Right lobe of liver (tissue), 6 donors: ENCODE data around the gene MFSD12. TPM values are rescaled to one million over a fixed set of nuclear protein-coding genes. Genes with fewer than 3 reads are reported as not detected.
"Not testable (repeated sequence)": the region's sequence is repeated elsewhere in the genome, so short reads cannot be mapped to it uniquely, and the experiment has no call there.

Experiments
- ATAC-seq, 4 donors: fragments of 200-7000 bp; cut with Tn5 transposase; one replicate each; pipeline ENCODE4 v1.9.1; 2020; ENCODE audit warnings: mild to moderate bottlenecking in 4 of 4, moderate library complexity in 4 of 4
- DNase-seq, 3 donors: peaks; one replicate each; pipeline ENCODE4 v3.0.0-alpha.2; 2020
- H3K27ac ChIP-seq, 3 donors: fragments of 200-600 bp; one replicate each; pipeline ENCODE4 v1.8.0; 2022
- H3K27me3 ChIP-seq, 2 donors: fragments of 200-600 bp; one replicate each; pipeline ENCODE4 v1.8.0; 2022
- H3K36me3 ChIP-seq, 4 donors: fragments of 200-600 bp; sonication (generic) in 1 of 4; one replicate each; pipeline versions ENCODE4 v1.5.1 to v1.8.0; 2017 to 2022; ENCODE audit warnings: control low read depth in 1 of 4
- H3K4me1 ChIP-seq, 4 donors: fragments of 200-600 bp; sonication (generic) in 1 of 4; one replicate each; pipeline versions ENCODE4 v1.5.1 to v1.8.0; 2017 to 2022; ENCODE audit warnings: control low read depth in 1 of 4
- H3K4me3 ChIP-seq, 3 donors: fragments of 200-600 bp; one replicate each; pipeline ENCODE4 v1.8.0; 2022
- H3K9me3 ChIP-seq, 4 donors: fragments of 200-600 bp; sonication (generic) in 1 of 4; one replicate each; pipeline versions ENCODE4 v1.5.1 to v1.8.0; 2017 to 2022; ENCODE audit warnings: control low read depth in 1 of 4
- POLR2A ChIP-seq: fragments of 450-650 bp; IDR thresholded peaks from one replicate; pipeline ENCODE4 v1.6.1; 2017; ENCODE audit warnings: antibody characterized with exemption, mild to moderate bottlenecking
- WGBS: methylation state at CpG from one replicate; pipeline ENCODE4 v1.1.6; 2018; ENCODE audit warnings: low coverage, low lambda C conversion rate; ENCODE audit not compliant: insufficient coverage; ENCODE audit errors: missing lambda C conversion rate; 5-methylcytosine and 5-hydroxymethylcytosine counted together
- intact Hi-C, 2 donors: fragments of 100-400 bp; cut with DNase I; formaldehyde crosslinking; loops; one replicate each; pipeline versions ENCODE4 v1.11.2 to v1.14.1; 2022
- total RNA-seq, 6 experiments: library from RNA; depleted of rRNA in 2 of 6; stranded (reverse); fragments of >200 nt in 2 of 6; fragmentation: NEBNext Ultra II Directional in 3 of 6; extraction: Animal tissue kit (Norgen Biotek cat#: 25700) in 3 of 6; gene quantifications; one replicate each; pipeline versions ENCODE4 v1.1.0 to v1.2.4, GENCODE V29; 2016 to 2023
- TF ChIP-seq, protein P1 (sequence below), 4 donors: fragments of 200-600 bp in 3 of 4; fragments of 450-650 bp in 1 of 4; IDR thresholded peaks; one replicate each; pipeline versions ENCODE4 v1.5.1 to v1.8.0; 2016 to 2022; ENCODE audit warnings: antibody characterized with exemption in 4 of 4, mild to moderate bottlenecking in 2 of 4
- donor health status: DM: no; HTN: yes; CAD: no.
- donor health status: DM: no; HTN: no; CAD: no.
- donor health status: DM: no; HTN: no; CAD: no.
- donor health status: DM: no; HTN: yes; CAD: no.
- donor health status: DM: no; HTN: yes; CAD: no.

MFSD12 gene
- total RNA-seq, 6 experiments from 2014 or later: 23.8 to 114 (median 31.5) TPM

GRCh38 chr19:3531716-3532115 lies 25.7 kb downstream of the MFSD12 start:
- no peaks in the 10 kb centered on the region for H3K9me3 ChIP-seq
- DNase-seq: no peak
- intact Hi-C loops: no loop called here
- ATAC-seq: no peak
- H3K4me1 ChIP-seq: no peaks in the 10 kb centered on the region
- no CpG with 5 or more reads among the region's 29 CpGs for WGBS
- H3K27me3 ChIP-seq: no peaks in the 10 kb centered on the region
- TF ChIP-seq POLR2A: no peak
- TF ChIP-seq, protein P1, sequence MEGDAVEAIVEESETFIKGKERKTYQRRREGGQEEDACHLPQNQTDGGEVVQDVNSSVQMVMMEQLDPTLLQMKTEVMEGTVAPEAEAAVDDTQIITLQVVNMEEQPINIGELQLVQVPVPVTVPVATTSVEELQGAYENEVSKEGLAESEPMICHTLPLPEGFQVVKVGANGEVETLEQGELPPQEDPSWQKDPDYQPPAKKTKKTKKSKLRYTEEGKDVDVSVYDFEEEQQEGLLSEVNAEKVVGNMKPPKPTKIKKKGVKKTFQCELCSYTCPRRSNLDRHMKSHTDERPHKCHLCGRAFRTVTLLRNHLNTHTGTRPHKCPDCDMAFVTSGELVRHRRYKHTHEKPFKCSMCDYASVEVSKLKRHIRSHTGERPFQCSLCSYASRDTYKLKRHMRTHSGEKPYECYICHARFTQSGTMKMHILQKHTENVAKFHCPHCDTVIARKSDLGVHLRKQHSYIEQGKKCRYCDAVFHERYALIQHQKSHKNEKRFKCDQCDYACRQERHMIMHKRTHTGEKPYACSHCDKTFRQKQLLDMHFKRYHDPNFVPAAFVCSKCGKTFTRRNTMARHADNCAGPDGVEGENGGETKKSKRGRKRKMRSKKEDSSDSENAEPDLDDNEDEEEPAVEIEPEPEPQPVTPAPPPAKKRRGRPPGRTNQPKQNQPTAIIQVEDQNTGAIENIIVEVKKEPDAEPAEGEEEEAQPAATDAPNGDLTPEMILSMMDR (IDR thresholded peaks at IDR 0.05): no peak
- H3K4me3 ChIP-seq: no peak overlapping the region
- no peak overlapping the region for H3K27ac ChIP-seq
- H3K36me3 ChIP-seq: peaks cover 0 to 69% (median 11%) of the 10 kb centered on the region in 4 donors

GRCh38 chr19:3530389-3530788 lies 27.0 kb downstream of the MFSD12 start:
- peaks cover 5 to 72% (median 21%) of the 10 kb centered on the region in 4 donors for H3K36me3 ChIP-seq
- intact Hi-C loops: no loop called here
- no peak for DNase-seq
- WGBS: 94% methylated on average over 10 of the region's 12 CpGs
- ATAC-seq: no peak
- no peaks in the 10 kb centered on the region for H3K9me3 ChIP-seq
- TF ChIP-seq, protein P1 (IDR thresholded peaks at IDR 0.05): no peak
- no peak for TF ChIP-seq POLR2A
- H3K4me1 ChIP-seq: no peaks in the 10 kb centered on the region
- no peaks in the 10 kb centered on the region for H3K27me3 ChIP-seq
- no peak overlapping the region for H3K4me3 ChIP-seq
- no peak overlapping the region for H3K27ac ChIP-seq

- H3K36me3 ChIP-seq: peaks cover 5 to 61% (median 21%) of the 10 kb centered on the region in 4 donors
- H3K4me1 ChIP-seq, ATAC-seq, H3K27me3 ChIP-seq, intact Hi-C loops, H3K9me3 ChIP-seq, H3K4me3 ChIP-seq, H3K27ac ChIP-seq, DNase-seq: not testable (repeated sequence)
- WGBS: 94% methylated on average over 7 of the region's 7 CpGs
These were observed 28.1 kb downstream of the MFSD12 start for GRCh38 chr19:3529299-3529698.

DNA sequence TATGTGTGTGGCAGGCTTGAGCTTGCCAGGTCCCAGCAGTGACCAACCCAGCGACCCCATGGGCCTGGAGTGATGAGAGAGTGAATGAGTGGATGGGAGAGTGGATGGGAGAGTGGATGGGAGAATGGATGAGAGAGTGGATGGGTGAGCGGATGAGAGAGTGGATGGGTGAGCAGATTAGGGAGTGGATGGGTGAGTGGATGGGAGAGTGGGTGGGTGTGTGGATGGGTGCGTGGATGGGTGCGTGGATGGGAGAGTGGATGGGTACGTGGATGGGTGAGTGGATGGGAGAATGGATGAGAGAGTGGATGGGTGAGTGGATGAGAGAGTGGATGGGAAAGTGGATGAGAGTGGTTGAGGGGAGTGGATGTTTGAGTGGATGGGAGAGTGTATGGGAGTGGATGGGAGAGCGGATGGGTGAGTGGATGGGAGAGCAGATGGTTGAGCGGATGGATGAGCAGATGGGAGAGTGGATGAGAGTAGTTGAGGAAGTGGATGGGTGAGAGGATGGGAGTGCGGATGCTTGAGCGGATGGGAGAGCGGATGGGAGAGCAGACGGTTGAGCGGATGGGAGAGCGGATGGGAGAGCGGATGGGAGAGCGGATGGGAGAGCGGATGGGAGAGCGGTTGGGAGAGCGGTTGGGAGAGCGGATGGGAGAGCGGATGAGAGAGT lies 28.7 kb downstream of the MFSD12 start:
- Histone ChIP-seq H3K4me1 (peaks cover 0 to 8% (median 0%) of the 10 kb centered on the region in 4 donors), H3K9me3 (no peaks in the 10 kb centered on the region), H3K27me3 (no peaks in the 10 kb centered on the region), H3K36me3 (peaks cover 5 to 60% (median 21%) of the 10 kb centered on the region in 4 donors), H3K4me3 (no peak overlapping the region), H3K27ac (no peak overlapping the region)
- intact Hi-C loops: no loop called here
- WGBS: 94% methylated on average over 20 of the region's 20 CpGs
- TF ChIP-seq, protein P1 (IDR thresholded peaks at IDR 0.05): no peak
- TF ChIP-seq POLR2A: no peak
- DNase-seq (no peak), ATAC-seq (no peak)

DNA sequence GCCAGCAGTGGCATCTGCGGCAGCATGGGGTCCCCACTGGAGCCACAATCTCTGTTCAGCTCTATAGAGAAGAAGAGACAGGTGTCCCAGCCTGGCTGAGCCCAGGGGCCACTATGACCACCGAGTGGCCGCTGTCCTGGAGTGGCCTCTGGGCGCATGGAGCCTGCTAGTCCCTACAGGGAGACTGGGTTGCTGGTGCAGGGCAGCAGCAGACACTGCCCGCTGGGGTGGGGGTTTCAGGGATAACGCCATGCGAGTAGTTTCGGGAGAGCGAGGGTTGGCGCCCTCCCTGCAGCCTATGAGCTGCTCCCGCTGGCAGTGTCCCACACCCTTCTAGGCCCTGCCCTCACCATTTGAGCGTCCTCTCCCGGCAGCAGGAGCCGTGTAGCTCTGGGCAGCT lies 29.3 kb downstream of the MFSD12 start:
- WGBS: 85% methylated on average over 5 of the region's 14 CpGs
- TF ChIP-seq POLR2A: no peak
- TF ChIP-seq, protein P1 (IDR thresholded peaks at IDR 0.05): no peak
- intact Hi-C loops: no loop called here
- H3K27me3 ChIP-seq: no peaks in the 10 kb centered on the region
- no peaks in the 10 kb centered on the region for H3K9me3 ChIP-seq
- H3K27ac ChIP-seq: no peak overlapping the region
- DNase-seq: peak in 1 of 3 donors; percentile 22
- ATAC-seq: no peak
- peaks cover 5 to 56% (median 21%) of the 10 kb centered on the region in 4 donors for H3K36me3 ChIP-seq
- H3K4me3 ChIP-seq: no peak overlapping the region
- peaks cover 0 to 13% (median 0%) of the 10 kb centered on the region in 4 donors for H3K4me1 ChIP-seq
